Measurements from ENCODE around the gene AGPAT2.

Gene AGPAT2

GRCh38 chr9:136676297-136676794 is 10.9 kb downstream of the AGPAT2 start:
- H3K4me3 ChIP-seq (ENCODE audit: low read depth in 1 of 5, low read length in 5 of 5) = no peak overlapping the region
- peaks cover 0 to 54% (median 46%) of the 10 kb centered on the region in 5 donors for H3K36me3 ChIP-seq (ENCODE audit: control insufficient read depth in 5 of 5, insufficient read depth in 5 of 5, low read length in 5 of 5)
- peaks cover 2 to 55% (median 48%) of the 10 kb centered on the region in 5 donors for H3K4me1 ChIP-seq (ENCODE audit: control insufficient read depth in 5 of 5, insufficient read depth in 5 of 5, low read length in 5 of 5)
- no peak overlapping the region for H3K9ac ChIP-seq (ENCODE audit: low read length in 5 of 5)
- no peak overlapping the region for H3K27ac ChIP-seq (ENCODE audit: low read depth, low read length)
- H3K9me3 ChIP-seq (ENCODE audit: control insufficient read depth in 5 of 5, low read length in 5 of 5) = no peaks in the 10 kb centered on the region
- H3K27me3 ChIP-seq (ENCODE audit: control insufficient read depth in 5 of 5, insufficient read depth in 4 of 5, low read length in 5 of 5) = no peaks in the 10 kb centered on the region

GRCh38 chr9:136675477-136676296 is 11.6 kb downstream of the AGPAT2 start:
- H3K9ac ChIP-seq (ENCODE audit: low read length in 5 of 5) = no peak overlapping the region
- no peak overlapping the region for H3K27ac ChIP-seq (ENCODE audit: low read depth, low read length)
- peaks cover 0 to 52% (median 46%) of the 10 kb centered on the region in 5 donors for H3K36me3 ChIP-seq (ENCODE audit: control insufficient read depth in 5 of 5, insufficient read depth in 5 of 5, low read length in 5 of 5)
- H3K9me3 ChIP-seq (ENCODE audit: control insufficient read depth in 5 of 5, low read length in 5 of 5) = no peaks in the 10 kb centered on the region
- H3K27me3 ChIP-seq (ENCODE audit: control insufficient read depth in 5 of 5, insufficient read depth in 4 of 5, low read length in 5 of 5) = no peaks in the 10 kb centered on the region
- peaks cover 2 to 52% (median 42%) of the 10 kb centered on the region in 5 donors for H3K4me1 ChIP-seq (ENCODE audit: control insufficient read depth in 5 of 5, insufficient read depth in 5 of 5, low read length in 5 of 5)
- H3K4me3 ChIP-seq (ENCODE audit: low read depth in 1 of 5, low read length in 5 of 5) = no peak overlapping the region

GRCh38 chr9:136674786-136675349 is 12.4 kb downstream of the AGPAT2 start:
- Histone ChIP-seq H3K27ac (ENCODE audit: low read depth, low read length) (peak overlapping the region; percentile 16), H3K27me3 (ENCODE audit: control insufficient read depth in 5 of 5, insufficient read depth in 4 of 5, low read length in 5 of 5) (no peaks in the 10 kb centered on the region), H3K9me3 (ENCODE audit: control insufficient read depth in 5 of 5, low read length in 5 of 5) (no peaks in the 10 kb centered on the region), H3K36me3 (ENCODE audit: control insufficient read depth in 5 of 5, insufficient read depth in 5 of 5, low read length in 5 of 5) (peaks cover 0 to 60% (median 49%) of the 10 kb centered on the region in 5 donors), H3K4me1 (ENCODE audit: control insufficient read depth in 5 of 5, insufficient read depth in 5 of 5, low read length in 5 of 5) (peaks cover 1 to 56% (median 44%) of the 10 kb centered on the region in 5 donors), H3K9ac (ENCODE audit: low read length in 5 of 5) (no peak overlapping the region), H3K4me3 (ENCODE audit: low read depth in 1 of 5, low read length in 5 of 5) (no peak overlapping the region)

- peak overlapping the region; percentile 16 for H3K27ac ChIP-seq (ENCODE audit: low read depth, low read length)
- H3K4me3 ChIP-seq (ENCODE audit: low read depth in 1 of 5, low read length in 5 of 5) = no peak overlapping the region
- H3K4me1 ChIP-seq (ENCODE audit: control insufficient read depth in 5 of 5, insufficient read depth in 5 of 5, low read length in 5 of 5) = peaks cover 0 to 56% (median 42%) of the 10 kb centered on the region in 5 donors
- no peaks in the 10 kb centered on the region for H3K9me3 ChIP-seq (ENCODE audit: control insufficient read depth in 5 of 5, low read length in 5 of 5)
- peaks cover 0 to 66% (median 49%) of the 10 kb centered on the region in 5 donors for H3K36me3 ChIP-seq (ENCODE audit: control insufficient read depth in 5 of 5, insufficient read depth in 5 of 5, low read length in 5 of 5)
- no peaks in the 10 kb centered on the region for H3K27me3 ChIP-seq (ENCODE audit: control insufficient read depth in 5 of 5, insufficient read depth in 4 of 5, low read length in 5 of 5)
- H3K9ac ChIP-seq (ENCODE audit: low read length in 5 of 5) = no peak overlapping the region
These were observed 13.1 kb downstream of the AGPAT2 start for GRCh38 chr9:136673975-136674785.

GRCh38 chr9:136673088-136673974 is 13.9 kb downstream of the AGPAT2 start:
- Histone ChIP-seq H3K4me3 (ENCODE audit: low read depth in 1 of 5, low read length in 5 of 5) (no peak overlapping the region), H3K36me3 (ENCODE audit: control insufficient read depth in 5 of 5, insufficient read depth in 5 of 5, low read length in 5 of 5) (peaks cover 0 to 74% (median 50%) of the 10 kb centered on the region in 5 donors), H3K9me3 (ENCODE audit: control insufficient read depth in 5 of 5, low read length in 5 of 5) (no peaks in the 10 kb centered on the region), H3K4me1 (ENCODE audit: control insufficient read depth in 5 of 5, insufficient read depth in 5 of 5, low read length in 5 of 5) (peaks cover 0 to 56% (median 38%) of the 10 kb centered on the region in 5 donors), H3K9ac (ENCODE audit: low read length in 5 of 5) (peak overlapping the region in 1 of 5 donors; percentile 35), H3K27ac (ENCODE audit: low read depth, low read length) (peak overlapping the region; percentile 16), H3K27me3 (ENCODE audit: control insufficient read depth in 5 of 5, insufficient read depth in 4 of 5, low read length in 5 of 5) (no peaks in the 10 kb centered on the region)

GRCh38 chr9:136672431-136673087 is 14.7 kb downstream of the AGPAT2 start:
- Histone ChIP-seq H3K4me1 (ENCODE audit: control insufficient read depth in 5 of 5, insufficient read depth in 5 of 5, low read length in 5 of 5) (peaks cover 0 to 56% (median 30%) of the 10 kb centered on the region in 5 donors), H3K9me3 (ENCODE audit: control insufficient read depth in 5 of 5, low read length in 5 of 5) (no peaks in the 10 kb centered on the region), H3K4me3 (ENCODE audit: low read depth in 1 of 5, low read length in 5 of 5) (no peak overlapping the region), H3K36me3 (ENCODE audit: control insufficient read depth in 5 of 5, insufficient read depth in 5 of 5, low read length in 5 of 5) (peaks cover 0 to 77% (median 50%) of the 10 kb centered on the region in 5 donors), H3K27ac (ENCODE audit: low read depth, low read length) (peak overlapping the region; percentile 30), H3K27me3 (ENCODE audit: control insufficient read depth in 5 of 5, insufficient read depth in 4 of 5, low read length in 5 of 5) (no peaks in the 10 kb centered on the region), H3K9ac (ENCODE audit: low read length in 5 of 5) (peak overlapping the region in 1 of 5 donors; percentile 35)

GRCh38 chr9:136671646-136672430 is 15.4 kb downstream of the AGPAT2 start:
- Histone ChIP-seq H3K36me3 (ENCODE audit: control insufficient read depth in 5 of 5, insufficient read depth in 5 of 5, low read length in 5 of 5) (peaks cover 0 to 72% (median 46%) of the 10 kb centered on the region in 5 donors), H3K27me3 (ENCODE audit: control insufficient read depth in 5 of 5, insufficient read depth in 4 of 5, low read length in 5 of 5) (no peaks in the 10 kb centered on the region)

GRCh38 chr9:136671254-136671614 is 16.0 kb downstream of the AGPAT2 start:
- Histone ChIP-seq H3K9me3 (ENCODE audit: control insufficient read depth in 5 of 5, low read length in 5 of 5) (no peaks in the 10 kb centered on the region), H3K27ac (ENCODE audit: low read depth, low read length) (peak overlapping the region; percentile 30), H3K4me1 (ENCODE audit: control insufficient read depth in 5 of 5, insufficient read depth in 5 of 5, low read length in 5 of 5) (peaks cover 0 to 66% (median 28%) of the 10 kb centered on the region in 5 donors), H3K4me3 (ENCODE audit: low read depth in 1 of 5, low read length in 5 of 5) (peak overlapping the region in 3 of 5 donors; percentile 6 to 79 (median 16)), H3K36me3 (ENCODE audit: control insufficient read depth in 5 of 5, insufficient read depth in 5 of 5, low read length in 5 of 5) (peaks cover 0 to 66% (median 40%) of the 10 kb centered on the region in 5 donors), H3K9ac (ENCODE audit: low read length in 5 of 5) (no peak overlapping the region), H3K27me3 (ENCODE audit: control insufficient read depth in 5 of 5, insufficient read depth in 4 of 5, low read length in 5 of 5) (no peaks in the 10 kb centered on the region)

More at GRCh38 chr9:136671646-136672430, 15.4 kb downstream of the AGPAT2 start:
- Histone ChIP-seq H3K4me1 (ENCODE audit: control insufficient read depth in 5 of 5, insufficient read depth in 5 of 5, low read length in 5 of 5) (peaks cover 0 to 63% (median 28%) of the 10 kb centered on the region in 5 donors), H3K27ac (ENCODE audit: low read depth, low read length) (peak overlapping the region; percentile 30), H3K9ac (ENCODE audit: low read length in 5 of 5) (no peak overlapping the region), H3K9me3 (ENCODE audit: control insufficient read depth in 5 of 5, low read length in 5 of 5) (no peaks in the 10 kb centered on the region), H3K4me3 (ENCODE audit: low read depth in 1 of 5, low read length in 5 of 5) (peak overlapping the region in 3 of 5 donors; percentile 6 to 79 (median 16))

Data from subcutaneous abdominal adipose tissue (tissue), 5 donors.